T47D (cell line): ENCODE results near the gene SNAPC2.

Experiments
- DNase-seq, 2 experiments: peaks; one replicate each; pipeline versions ENCODE4 v3.0.0 to v3.0.0-alpha.2; 2011 to 2012; ENCODE audit warnings: low read depth in 1 of 2, low spot score in 1 of 2
- JUND ChIP-seq: IDR thresholded peaks from 2 replicates; pipeline ENCODE4 v1.6.1; 2012; ENCODE audit warnings: low read depth
- in situ Hi-C: cut with HindIII; loops from 2 replicates; pipeline ENCODE4 v1.10.0; 2016; ENCODE audit warnings: low sequenced_read_pairs, low pct_unique_long_range_greater_than_20kb

The SNAPC2 gene

DNA sequence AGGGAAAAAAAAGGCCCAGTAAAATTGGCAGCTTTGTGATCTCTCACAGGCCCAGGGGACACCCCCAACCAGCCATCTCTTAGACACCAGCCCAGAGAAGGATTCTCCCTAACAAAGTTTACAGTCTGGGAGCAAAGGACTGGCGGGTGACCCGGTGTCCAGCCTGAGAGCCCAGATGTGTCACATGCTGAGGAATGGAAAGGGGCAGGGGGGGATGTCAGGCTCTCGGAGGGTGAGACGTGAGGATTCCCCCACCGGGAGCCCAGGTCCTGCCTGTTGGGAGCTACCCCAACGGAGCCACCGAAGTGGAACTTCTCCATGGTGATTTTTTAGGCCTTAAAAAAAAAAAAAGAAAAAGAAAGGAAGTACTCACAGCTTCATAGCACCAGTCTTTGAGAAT is 10.6 kb downstream of the SNAPC2 start:
- TF ChIP-seq JUND = no peak
- DNase-seq = no peak
- in situ Hi-C loops = no loop called here

DNA sequence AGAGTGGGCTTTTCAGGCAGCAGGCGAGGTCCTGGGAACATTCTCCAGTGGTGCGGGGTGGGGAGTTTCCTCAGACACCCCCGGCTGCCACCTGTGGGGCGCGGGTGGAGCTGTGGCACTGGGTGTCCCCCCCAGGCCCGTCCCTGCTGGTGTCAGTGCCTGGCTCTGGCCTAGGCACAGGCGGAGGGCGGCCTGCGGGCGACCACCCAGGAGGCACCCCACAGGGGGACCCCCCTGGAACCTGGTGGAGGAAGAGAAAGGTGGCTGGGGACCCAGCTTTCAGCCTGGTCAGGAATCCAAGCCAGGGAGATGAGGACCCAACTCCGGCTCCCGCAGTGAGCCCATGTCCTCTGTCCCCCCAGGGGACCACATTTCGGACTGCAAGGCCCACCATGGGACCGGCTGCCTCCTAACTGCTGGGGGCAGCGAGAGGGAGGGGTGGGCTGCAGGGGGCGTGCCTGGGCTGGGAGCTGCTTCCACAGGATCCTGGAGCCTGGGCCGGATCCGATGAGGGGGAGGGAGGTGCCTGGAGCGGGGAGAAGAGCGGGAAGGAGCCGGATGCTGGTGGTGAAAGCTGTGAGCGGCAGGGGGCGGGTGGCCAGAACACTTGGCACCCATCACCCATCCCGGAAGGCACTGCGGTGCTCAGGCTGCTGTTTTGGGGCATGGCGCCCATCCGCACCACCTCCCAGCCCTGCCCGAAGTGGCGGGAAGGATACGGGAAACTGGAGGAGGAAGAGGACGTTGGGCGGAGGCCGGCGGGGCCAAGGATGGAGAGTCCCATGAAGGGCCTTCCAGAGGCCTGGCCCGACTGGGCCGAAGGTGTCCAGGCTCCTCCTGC is 11.3 kb downstream of the SNAPC2 start:
- in situ Hi-C loops = no loop called here
- TF ChIP-seq JUND = no peak
- DNase-seq = no peak

DNA sequence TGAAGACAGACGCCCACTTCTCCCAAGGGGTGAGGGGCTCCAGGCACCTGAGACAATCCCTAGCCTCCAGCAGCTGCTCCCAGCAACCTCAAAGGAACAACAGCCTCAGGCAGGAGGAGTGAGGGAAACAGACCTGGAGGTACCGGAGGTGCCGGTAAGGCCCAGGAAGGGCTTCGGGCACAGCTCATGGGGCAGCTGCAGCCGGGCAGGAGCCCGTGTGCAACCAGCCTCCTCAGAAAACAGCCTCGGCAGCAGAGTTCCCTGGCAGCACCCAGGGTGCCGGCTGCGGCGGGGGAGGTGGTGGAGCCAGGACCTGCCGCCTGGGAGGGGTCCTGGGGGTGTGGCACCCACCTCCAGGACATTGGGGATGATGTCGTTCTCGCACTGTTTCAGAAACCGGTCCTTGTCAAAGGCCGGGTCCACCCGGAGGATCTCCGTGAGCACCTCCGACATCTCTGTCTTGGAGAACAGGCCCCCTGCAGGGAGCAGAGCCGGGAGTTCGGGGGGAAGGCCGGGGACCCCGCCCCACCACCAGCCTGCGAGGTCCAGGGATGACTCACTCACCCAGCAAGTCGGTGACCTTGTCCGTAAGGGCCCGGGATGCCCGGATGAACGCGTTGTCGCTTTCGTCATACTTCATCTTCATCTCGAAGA is 12.3 kb downstream of the SNAPC2 start:
- no peak for TF ChIP-seq JUND
- in situ Hi-C loops = no loop called here
- no peak for DNase-seq

DNA sequence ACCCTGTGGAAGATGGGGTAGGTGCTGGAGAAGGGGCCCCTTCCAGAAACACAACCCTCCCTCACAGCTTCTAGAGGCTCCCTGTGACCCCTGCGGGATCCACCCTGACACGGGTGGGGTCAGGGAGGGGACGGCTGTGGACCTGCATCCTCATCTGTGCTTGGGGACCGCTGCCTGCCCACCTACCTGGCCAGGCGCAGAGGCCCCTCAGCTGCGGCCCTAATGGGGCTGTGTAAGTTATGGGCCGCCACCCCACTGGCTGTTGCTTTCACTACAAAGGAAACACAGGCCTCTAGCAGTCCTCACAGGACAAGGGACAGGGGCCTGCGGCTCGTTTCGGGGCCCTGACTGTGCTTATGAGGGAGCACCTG is 12.8 kb downstream of the SNAPC2 start:
- TF ChIP-seq JUND = no peak
- no peak for DNase-seq
- in situ Hi-C loops = no loop called here

DNA sequence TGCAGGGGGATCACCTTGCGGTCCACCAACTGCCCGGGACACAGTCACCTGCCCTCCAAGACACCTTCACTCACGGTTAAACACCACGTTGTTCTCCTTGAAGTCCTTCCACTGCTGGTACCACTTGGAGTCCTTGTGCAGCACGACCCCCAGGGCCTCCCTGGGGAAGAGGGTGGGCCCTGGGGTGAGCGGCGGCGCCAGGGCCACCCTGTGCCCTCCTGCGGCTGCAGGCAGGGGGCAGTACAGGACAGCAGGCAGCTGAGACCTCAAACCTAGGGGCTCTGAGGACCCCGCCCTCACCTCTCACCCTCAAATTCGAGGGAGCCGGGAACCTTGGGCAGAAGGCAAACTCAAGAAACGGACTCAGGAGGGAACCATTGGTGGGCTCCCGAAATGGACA is 13.3 kb downstream of the SNAPC2 start:
- in situ Hi-C loops = no loop called here
- TF ChIP-seq JUND = no peak

DNA sequence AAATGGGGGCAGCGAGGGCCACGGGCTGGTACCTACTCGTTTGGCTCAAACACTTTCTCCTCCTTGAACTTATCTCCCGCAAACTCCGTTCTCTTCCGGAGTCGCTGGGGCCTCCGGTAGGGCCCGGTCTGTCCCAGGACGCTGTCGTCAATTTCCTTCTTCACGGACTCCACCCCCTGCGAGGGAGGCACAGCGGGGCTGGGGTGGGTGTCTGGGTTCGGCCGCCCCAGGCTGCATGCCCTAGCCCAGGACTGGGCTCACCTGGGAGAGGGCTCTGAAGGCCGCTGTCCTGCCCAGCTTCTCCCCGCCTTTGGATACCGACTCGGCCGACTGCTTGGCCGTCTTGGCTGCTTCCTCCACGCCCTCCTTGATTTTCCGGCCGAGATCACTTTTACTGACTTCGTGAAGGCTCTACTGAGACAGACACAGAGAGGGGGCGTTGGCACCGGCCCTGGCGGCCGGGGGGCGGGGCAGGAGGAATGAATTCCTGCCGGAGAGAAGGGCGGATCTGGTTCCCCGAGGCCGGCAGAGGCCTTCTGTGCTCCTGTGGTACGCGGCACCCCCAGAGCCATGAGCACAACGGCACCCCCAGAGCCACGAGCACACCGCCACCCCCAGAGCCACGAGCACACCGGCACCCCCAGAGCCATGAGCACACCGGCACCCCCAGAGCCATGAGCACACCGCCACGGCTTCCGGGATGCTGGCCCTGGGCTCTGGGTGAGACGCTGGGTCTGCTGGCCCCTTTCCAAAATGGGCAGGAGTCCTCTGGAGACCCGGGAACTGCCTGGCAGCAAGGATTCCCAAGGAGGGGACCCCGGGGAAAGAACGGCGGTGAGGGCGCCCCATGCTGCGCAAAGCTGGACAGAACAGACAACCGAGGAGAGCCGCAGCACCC is 13.9 kb downstream of the SNAPC2 start:
- TF ChIP-seq JUND = no peak
- no peak for DNase-seq
- in situ Hi-C loops = no loop called here

More for the DNA sequence above, 13.3 kb downstream of the SNAPC2 start:
- no peak for DNase-seq

DNA sequence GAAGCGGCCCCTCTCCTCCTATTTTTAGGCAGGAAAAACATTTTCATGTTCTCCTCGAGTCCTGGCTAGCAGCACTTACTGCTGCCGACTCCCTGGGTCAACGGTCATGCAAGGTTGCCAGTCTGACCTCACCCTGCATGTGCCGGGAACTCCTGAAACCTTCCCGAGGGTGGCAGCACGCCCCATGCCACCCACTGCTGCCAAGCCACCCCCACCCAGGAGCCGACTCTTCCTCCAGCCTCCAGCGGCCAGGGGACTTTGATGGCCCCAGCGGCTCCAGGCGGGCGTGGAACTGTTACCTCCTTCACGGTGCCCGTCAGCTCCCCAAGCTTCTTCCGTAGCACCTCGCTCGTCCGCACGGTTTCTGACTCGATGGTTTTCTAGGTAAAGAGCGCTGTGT is 14.6 kb downstream of the SNAPC2 start:
- in situ Hi-C loops = no loop called here
- no peak for DNase-seq
- no peak for TF ChIP-seq JUND

DNA sequence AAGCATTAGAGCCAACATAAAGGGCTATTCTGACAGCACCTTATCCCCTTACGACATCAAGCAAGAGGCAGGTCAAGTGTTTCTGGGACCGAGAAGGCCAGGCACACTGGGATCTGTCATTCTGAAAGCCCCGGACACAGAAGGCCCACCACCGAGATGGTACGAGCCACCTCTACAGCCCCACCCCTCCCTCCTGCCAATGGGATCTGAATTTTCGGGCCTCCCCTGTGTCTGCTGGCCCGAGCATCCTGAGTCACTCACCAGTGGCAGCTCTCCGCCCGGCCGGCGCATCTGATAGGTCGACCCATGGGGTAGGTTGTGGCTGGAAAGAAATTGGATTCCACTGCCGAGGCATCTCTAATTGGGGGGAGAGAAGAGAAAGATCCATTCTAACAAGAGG is 20.7 kb downstream of the SNAPC2 start:
- in situ Hi-C loops = no loop called here
- TF ChIP-seq JUND = no peak
- DNase-seq = no peak

DNA sequence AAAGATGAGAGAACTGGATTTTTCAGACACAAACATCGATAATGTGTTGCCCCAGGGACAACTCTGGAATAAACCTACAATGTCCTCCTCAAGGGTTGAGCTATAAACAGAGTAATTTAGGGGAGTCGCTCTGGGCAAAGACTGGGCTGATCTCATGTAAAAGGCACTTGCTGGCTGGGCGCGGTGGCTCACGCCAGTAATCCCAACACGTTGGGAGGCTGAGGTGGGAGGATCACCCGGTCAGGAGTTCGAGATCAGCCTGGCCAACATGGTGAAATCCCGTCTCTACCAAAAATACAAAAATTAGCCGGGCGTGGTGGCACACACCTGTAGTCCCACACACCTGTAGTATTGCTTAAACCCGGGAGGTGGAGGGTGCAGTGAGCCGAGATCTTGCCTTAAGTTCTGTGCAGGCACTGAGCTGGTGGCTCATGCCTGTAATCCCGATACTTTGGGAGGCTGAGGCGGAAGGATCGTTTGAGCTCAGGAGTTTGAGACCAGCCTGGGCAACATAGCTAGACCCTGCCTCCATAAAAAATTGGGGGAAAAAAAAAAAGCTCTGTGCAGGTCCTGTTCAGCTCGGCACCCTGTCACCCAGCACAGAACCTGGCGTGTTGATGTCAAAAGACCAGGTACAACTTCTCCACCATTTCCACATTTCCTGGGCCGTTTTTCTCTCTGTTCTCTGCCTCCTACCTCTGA is 21.9 kb downstream of the SNAPC2 start:
- in situ Hi-C loops = no loop called here
- no peak for TF ChIP-seq JUND
- no peak for DNase-seq

DNA sequence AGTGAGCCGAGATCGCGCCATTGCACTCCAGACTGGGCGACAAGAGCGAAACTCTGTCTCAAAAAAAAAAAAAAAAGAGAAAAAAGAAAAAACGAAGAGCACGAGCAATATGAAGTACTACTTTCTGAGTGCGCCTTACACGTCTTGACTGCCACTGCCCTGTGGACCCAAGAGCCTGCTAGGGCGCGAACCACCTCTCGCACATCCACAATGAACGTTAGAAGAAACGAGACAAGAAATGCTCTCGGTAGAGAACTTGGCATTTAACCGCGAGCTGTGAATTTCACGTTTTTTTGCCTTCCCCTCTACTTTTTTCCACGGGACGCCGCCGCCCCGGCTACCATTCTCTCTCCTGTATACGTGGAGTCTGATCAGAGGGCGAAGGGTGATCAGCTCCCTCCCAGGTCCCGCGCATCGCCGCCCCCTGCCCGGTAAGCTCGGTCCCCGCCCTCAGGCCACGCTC is 22.9 kb downstream of the SNAPC2 start:
- TF ChIP-seq JUND = no peak
- in situ Hi-C loops = no loop called here
- no peak for DNase-seq

DNA sequence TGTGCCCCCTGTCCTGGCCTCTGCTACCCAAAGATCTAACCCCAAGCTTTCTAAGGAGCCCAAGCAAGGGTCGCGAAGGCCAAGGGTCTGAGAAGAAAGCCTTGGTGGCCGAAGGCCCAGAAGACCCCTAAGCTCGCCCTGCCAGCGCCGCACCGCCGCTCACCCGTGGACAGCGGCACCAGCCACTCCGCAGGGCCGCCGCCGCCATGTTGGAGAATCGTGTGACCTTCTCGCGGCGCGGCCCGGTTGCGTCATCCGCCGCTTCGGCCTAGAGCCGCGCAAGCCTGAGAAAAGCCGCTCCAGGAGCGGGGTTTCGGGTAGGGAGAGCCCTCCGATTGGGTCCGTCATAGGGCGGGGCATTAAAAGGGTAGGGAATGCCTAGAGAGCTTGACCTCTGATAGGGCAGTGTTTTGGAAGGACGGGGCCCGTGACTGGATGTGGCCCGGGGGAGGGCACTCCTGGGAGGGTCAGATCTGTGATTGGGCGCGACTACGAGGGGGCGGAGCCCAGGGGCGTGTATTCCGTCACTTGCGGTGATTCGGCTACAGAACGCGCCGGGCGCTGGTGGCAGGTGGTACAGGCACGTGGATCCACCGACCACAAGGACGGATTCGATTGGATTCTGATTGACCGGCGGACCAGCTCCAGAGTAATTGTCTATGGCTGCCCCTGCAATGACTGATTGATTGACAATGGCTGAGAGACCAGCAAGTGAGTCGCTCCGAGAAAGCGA is 23.5 kb downstream of the SNAPC2 start, which contains the start of gene TIMM44:
Gene TIMM44, minus strand, starts transcription at position 223 of the 733 bp plus-strand sequence. Its CDS starts 15 bp downstream, at position 208.
- in situ Hi-C loops = no loop called here
- DNase-seq = peak; percentile 78 to 99
- TF ChIP-seq JUND = no peak
